NCI-H1048 (cell line): ENCODE results near the gene TNFAIP2.
"Not testable (repeated sequence)": the region's sequence is repeated elsewhere in the genome, so short reads cannot be mapped to it uniquely, and the experiment has no call there.

ENCODE experiments used
- DNase-seq: peaks from one replicate; lab custom pipeline; 2025; lab: John Stamatoyannopoulos, UW

TNFAIP2 gene

DNA sequence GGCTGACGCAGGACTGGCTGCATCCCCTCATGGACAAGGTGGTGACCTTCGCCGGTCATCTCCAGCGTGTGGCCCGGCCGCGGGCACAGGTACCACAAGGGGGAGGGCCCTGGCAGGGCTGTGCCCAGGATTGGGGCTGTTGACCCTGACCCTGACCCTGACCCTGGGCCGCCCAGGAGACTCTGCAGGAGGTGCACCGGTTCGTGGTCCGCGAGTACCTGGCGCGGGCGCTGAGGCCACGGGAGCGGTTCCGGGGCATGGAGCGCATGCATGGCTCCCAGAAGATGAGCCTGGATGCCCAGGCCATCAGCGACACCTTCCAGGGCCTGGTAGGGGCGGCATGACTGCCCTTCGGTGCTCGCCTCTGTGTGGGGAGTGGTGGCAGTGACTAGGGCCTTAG is 15.8 kb upstream of the TNFAIP2 start:
- no peak for DNase-seq

DNA sequence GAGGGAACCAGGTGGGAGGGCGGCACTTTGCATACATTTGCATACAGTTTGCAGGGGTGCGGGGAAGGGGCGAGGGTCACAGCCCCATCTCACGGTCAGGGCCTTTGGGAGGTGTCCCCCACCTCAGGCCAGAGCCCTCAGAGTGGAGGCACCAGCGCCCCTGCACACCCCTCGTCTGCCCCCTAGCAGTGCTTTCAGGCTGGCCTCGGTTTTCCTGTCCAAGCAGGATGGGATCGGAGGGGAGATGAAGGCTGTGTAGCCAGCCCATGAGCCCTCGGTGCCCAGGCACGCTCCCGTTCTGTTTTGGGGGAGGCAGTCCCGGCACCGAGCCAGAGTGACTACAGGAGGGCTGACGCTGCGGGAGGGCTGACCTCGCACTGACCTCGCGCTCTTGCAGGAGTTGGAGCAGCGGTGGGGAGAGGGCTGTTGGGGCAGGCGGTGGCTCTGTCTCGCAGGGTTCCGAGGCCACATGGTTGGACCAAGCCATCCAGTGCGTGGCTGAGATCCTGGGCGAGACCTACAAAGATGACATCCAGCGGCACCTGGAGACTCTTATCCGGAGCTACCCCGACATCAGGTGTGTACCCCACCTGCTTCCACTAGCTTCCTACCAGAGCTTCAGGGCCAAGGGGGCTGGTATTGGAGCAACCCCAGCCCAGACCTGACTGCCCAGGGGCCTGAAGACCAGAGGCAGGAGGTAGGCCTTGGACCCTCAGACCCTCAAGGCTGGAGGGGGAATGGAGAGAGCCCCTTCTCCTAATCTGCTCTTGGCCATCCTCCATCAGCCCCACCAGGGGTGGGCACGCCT is 15.1 kb upstream of the TNFAIP2 start:
- DNase-seq = no peak

DNA sequence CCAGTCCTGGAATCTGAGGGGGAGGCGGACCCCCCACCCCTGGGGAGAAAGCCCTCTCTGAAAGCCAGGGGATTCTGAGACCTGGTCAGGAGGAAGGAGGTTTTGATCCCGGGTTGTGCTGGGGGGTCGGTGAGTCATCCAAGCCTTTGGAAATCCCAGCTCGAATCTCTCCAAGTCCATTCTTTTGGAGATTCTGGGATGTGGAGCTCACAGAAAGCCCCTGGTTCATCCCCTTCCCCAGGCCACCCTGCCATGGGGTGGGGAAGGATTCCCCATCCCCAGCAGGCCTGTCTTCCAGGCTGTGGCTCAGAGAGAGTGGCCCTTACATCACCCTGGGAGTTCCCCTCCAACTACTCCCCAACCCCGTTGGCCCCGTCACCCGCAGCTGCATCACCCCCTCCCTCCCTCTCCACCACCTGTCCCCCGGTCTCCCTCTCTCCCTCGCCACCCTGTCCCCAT is 14.5 kb upstream of the TNFAIP2 start:
- DNase-seq = no peak

DNA sequence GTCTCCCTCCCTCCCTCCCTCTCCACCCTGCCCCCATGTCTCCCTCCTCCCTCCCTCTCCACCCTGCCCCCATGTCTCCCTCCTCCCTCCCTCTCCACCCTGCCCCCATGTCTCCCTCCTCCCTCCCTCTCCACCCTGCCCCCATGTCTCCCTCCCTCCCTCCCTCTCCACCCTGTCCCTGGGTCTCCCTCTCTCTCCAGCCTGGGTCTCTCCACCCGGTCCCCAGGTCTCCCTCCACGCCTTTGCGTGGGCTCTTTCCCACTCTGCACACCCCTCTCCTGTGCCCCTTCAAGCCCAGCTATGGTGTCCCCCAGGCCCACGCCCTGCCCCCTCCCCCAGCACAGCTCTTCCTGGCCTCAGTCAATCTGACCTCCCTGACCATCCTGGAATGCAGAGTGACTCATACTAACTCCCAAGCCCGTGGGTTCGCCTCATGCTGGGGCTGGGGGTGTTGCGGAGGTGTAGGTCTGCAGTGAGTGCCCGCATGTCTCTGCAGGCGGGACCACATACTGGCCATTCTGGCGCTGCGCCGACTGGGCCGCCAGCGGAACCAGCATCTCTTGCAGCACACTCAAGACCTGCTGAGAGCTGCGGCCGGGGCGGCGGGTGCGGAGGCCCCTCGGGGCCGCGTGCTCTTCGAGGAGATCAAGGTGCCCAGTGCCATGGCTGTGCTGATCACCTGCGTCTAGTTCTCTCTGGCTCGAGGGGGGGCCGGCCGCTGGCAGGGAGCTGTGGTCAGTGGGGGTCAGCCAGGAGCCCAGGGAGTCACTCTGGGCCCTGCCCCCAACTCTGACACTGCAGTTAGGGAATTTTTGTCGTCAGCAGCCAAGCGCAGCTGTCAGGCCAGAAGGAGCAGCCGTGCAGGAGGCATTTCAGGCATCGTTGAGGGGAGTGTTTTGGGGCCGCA is 13.5 kb upstream of the TNFAIP2 start:
- no peak for DNase-seq

DNA sequence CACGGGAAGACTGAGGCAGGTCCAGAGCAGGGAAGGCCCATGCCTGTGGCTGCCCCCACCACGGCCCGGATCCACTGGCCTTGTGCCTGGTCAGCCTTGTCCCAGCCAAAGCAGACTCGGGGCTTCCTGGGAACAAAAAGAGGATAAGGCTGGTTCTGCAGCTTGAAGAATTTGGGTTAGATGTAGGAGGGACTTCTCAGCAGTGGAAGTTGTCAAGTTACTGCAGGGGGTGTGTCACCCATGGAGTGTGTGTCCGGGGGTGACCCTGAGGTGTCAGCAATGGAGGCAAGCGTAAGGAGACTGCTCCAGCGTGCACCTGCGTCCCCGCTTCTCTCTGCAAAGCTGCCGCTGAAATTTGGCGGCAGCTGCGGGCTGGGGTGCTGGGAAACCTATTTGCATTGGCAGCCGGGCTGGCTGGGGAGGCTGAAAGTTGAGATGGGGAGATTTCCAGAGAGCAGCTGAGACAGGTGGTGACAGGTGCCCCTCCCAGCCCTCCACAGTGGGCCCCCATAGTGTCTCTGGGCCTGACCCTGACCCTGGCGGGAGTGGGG is 12.5 kb upstream of the TNFAIP2 start:
- DNase-seq = peak; percentile 52

DNA sequence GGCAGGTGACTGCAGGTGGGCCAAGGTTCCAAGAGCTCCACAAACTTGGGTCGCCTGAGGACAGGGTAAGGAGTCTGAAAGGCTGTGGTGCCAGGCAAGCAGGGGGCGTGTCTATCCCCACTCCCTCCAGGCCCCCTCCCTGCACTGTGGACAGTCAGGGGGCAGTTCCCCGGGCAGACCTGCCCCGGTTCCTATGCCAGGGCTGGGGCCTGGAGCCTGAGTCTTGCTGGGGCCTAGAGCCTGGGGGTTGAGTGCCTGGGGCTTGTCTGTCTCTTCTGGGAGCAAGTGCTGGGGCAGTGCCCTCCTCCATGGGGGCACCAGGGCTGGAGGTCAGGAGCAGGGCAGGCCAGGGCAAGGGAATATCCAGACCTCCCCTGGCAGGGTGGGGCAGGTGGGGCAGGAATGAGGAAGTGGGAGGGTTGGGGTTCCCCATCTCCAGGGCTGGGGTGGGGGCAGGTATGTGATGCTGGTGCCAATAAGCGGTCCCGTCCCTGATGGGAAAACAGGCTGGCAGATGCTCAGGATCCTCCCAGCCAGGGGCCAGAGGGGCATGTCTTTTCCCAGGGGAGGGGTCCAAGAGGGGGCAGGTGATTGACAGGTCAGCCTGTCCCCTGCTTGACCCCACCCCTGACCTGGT is 11.9 kb upstream of the TNFAIP2 start:
- DNase-seq = no peak

DNA sequence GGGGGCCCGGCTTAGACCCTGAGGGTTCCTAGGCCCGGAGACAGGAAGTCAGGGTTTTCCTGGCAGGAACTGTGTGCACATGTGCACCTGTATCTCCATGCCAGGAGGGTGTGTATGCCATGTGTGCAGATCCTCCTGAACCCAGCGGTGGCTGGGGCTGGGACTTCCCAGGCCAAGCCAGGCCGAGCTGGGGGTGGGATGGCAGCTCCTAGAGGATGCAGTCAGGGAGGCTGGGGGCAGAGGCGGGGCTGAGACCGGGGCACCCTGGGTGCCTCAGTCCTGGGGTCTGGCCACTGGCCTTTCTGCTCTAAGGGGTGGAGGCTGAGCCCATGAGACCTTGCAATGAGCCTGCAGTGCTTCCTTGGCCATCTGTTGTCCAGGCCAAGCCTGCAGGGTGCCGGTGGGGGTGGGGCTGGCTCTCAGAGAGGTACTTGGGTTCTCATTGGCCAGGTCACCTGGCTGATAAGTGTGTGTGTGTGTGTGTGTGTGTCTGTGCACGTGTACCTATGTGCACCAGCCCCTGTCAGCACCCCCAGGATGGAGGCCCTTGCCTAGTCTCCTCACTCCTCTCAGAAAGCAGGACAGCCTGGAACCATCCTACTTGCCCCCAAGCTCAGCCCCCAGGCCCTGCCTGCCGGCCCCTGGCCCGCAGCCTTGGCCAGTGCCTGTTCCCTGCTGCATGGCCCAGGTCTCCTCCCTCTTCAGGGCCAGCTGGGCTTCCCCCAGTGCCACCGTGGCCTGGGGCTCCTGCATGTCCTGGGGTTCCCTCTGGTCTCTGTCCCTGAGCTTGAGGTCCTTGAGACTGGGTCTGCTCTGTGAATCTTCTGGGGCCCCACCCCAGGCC is 10.6 kb upstream of the TNFAIP2 start:
- DNase-seq = no peak

DNA sequence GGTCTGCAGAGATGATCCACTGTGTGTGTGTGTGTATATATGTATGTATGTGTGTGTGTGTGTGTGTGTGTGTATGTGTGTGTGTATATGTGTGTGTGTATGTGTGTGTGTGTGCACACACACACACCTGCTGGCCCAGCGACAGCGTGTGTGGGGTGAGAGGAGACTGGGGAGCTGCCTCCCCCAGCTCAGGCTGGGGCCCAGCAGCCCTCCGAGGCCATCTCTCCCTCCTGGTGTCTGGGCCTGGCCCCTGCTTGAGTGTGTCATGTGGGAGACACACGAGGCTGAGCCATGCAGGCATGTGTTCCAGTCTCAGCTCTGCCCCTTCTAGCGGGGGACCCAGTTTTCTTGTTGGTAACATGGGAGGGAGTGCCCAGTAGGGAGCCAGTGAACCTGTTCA is 10.0 kb upstream of the TNFAIP2 start:
- no peak for DNase-seq

DNA sequence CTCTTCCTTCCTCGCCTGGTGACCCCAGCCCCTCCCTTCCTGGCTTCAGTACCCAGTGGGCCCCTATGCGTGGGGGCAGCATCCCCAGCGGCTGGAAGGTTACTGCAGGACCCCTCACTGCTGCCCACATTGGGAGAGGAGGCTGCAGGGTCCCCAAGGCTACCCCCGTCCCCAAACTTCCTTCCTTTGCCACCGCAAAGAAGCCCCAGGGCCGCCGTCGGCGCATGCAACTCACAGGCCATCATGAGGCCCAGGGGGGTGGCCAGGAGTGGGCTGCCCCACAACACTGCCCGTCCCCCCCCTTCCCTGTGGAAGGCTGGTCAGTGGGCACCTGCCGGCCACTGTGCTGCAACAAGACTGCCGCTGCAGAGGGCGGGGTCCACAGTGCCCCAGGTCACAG is 9.5 kb upstream of the TNFAIP2 start:
- DNase-seq = no peak

DNA sequence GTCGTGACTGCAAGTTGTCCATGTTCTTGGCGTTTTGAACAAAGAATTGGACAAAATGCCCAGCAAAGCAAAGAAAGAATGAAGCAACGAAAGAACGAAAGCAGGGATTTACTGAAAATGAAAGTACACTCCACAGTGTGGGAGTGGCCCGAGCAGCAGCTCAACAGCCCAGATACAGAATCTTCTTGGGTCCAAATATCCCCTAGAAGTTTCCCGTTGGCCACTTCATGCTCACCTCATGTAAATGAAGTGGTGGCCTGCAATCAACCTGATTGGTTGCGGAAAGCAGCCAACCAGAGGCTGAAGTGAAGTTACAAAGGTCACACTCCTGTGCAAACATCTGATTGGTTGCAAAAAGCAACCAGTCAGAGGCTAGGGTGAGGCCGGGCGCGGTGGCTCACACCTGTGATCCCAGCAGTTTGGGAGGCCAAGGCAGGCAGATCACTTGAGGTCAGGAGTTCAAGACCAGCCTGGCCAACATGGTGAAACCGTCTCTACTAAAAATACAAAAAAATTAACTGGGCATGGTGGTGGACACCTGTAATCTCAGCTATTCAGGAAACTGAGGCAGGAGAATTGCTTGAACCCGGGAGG is 8.1 kb upstream of the TNFAIP2 start:
- not testable (repeated sequence) for DNase-seq

DNA sequence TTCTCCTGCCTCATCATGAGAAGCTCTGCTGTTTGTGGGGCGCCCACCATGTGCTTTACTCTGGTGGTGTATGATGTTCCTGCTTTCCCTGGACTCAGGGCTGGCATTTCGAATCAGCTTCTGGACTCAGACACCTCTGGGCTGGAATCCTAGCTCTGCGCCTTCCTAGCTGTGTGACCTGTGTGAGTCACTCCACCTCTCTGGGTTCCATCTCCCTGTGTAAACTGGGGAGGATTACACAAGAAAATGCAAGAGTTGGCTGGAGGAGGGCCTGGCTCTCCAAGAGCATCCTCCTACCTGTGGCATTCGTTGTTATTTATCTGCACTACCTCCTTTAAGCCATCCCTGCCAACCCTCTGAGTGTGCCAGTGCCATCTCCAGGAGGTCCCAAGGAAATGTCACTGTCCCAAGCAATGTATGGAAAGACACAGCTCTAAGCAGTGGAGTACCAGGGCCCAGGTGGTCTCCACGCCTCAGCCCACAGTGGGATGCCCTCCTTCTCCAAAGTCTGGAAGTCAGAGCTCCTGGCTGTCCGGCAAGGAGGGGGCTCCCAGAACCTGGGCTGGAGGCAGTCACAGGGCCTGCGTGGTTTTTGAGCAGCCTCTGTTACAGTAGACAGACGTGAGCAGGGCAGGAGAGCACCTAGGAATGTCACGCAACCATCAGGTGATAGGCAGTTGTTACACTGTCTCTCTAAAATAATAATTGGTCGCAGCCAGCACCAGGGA is 7.3 kb upstream of the TNFAIP2 start:
- no peak for DNase-seq

DNA sequence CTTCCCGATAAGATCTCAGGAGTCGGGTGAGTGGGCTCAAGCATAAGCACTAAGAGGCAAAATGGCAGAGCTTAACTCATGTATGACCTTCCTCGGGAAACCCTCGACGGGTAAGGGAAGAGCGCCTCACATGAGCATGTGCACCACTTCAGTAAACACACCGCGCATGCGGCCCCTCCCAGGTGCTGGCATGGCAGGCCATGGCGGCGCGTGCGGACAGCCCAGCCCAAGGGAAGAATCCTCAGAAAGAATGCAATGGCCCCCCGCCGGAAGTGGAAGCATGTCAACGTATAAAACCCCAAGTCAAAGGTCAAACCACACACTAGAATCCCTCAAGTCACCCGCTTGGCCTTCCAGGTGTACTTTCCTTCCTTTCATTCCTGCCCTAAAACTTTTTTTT is 6.6 kb upstream of the TNFAIP2 start:
- DNase-seq = no peak

DNA sequence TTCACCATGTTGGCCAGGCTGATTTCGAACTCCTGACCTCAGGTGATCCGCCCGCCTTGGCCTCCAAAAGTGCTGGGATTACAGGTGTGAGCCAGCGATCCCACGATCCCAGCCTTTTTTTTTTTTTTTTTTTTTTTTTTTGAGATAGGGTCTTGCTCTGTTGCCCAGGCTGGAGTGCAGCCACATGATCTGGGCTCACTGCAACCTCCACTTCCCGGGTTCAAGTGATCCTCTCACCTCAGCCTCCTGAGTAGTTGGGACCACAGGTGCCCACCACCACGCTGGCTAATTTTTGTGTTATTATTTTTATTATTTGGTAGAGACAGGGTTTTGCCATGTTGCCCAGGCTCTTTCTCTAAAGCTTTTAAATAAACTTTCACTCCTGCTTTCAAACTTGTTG is 5.8 kb upstream of the TNFAIP2 start:
- not testable (repeated sequence) for DNase-seq

DNA sequence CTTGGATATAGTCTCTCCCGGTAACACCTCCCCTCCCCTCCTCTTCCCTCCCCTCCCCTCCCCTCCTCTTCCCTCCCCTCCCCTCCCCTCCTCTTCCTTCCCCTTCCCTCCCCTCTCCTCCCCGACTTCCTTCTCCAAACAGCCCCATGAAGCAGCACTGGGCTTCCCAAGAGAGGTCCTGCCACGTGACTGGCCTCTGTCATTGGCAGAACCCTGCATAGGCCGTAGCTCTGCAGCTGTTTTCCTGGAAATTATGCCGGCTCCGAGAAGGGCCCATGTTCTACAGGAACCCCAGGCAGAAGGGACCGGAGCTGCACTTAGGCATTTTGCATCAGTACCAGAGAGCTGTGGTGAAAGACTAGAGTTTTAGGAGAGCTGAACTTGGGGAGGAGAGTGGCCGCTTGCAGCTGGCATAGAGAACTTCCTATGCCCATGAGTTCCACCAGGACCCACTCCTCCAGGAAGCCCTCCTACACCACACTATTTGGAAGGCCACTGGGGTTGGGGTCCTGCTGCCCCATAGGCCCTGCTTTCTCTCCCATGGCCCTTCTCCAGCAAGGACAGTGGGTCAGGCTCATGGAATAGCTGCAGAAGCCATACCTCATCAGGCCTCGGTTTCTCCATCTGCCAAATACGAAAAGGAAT is 5.1 kb upstream of the TNFAIP2 start:
- no peak for DNase-seq

DNA sequence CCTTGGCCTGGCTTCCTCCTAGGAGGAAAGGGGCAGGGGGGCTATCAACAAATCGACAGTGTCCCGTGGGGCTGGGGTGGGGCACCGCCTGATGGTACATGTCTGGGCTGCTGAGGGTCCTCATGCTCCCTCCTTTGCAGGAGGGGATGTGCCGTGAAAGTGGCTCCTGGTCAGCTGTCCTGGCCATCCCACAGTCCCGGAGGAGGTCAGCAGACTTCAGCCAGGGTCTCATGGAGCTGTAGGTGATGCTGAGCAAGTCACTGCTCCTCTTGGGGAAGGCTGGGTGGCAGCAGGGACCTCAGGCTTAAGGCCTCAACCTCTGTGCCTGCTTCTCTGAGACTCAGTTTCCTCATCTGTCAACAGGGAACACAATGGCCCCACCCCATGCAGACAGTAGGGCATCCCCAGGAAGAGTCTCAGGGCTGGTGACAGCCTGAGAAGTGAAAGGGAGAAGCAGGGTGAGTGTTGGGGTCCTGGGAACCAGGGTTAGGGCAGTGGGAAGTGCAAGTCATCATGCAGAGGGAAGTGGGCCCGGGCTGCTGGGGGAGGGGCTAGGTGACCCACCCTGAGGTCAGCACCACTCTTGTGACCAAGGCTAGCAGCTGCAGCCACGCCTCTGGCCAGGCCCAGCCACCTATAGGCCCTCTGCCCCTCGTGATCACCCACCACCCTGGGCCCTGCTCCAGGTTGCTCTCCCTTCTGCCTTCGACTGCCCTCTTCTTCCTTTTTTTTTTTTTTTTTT is 4.4 kb upstream of the TNFAIP2 start:
- no peak for DNase-seq

DNA sequence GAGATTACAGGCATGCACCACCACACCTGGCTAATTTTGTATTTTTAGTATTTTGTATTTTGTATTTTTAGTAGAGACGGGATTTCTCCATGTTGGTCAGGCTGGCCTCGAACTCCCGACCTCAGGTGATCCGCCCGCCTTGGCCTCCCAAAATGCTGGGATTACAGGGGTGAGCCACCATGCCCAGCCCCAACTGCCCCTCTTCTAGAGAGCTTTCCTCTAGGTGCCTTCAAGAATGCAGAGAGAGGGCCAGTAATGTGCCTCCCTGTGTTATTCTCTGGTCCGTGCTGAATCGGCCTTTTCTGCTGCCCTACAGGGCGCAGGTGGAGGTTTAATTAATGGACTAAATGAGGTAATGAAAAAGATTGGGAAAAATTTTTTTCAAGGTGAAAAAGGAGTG is 3.7 kb upstream of the TNFAIP2 start:
- not testable (repeated sequence) for DNase-seq

DNA sequence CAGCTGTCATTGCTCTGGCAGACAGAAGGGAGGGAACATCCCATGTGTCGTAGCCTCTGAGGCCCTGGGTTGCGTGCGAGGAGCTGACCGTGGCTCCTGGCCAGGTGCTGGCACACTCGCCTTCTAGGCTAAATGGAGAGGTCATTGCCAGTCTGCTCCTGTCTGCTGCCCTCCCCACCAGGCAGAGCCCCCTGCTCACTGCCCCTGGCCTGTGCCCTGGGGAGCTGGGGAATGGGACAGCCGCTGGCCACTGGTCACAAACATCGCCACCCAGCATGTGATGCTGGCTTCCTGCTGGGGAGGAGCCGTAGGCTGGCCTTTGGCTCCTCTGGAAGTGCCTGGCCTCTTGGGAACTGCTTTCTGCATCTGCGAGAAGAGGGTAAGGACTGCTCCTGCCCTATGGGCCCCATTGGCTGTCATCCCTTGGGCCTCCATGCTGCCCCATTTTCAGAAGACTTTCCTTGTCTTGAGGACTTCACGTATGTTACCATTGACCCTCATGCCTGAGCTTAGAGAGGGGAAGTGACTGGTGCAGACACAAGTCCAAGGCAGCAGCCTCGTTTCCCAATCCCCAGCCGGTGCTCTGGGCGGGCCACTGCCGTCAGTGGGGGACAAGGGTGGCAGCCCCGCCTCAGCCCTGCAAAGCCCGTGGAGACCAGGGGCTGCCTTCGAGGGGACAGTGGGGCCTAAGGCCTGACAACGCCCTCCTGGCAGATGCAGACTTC is 2.0 kb upstream of the TNFAIP2 start:
- DNase-seq = no peak

DNA sequence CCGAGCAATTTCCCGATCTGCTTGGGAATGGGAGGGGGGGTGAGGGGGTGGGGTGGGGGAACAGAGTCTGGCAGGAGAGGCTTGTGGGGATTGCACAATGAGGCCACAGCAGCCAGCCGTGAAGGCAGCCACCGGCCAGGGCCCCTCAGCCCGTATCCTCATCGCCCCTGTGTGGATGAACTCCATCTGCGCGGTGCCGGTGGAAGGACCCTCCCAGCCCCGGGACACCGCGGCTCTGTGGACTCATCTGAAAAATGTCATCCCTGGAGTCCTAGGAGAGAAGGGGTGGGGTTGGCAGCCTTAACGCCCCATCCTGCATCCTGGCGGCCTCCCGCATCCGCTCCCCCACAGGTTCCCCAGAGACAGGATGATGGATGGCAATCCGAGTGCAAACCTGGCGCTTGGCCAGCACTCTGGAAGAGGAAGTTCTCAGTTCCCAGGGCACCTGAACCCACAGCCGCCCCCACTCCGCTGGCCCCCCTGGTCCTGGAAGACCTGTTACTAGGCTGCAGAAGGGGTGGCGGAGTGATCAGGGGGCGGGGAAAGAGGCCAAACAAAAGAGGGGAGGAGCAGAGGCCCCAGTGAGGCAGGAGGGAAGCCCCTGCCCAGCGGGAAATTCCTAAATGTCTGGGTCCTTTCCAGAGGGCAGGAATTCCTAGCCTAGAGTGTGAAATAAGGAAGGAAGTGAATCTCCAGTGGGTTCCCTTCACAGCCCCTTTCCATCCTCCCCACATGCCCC is 1.2 kb upstream of the TNFAIP2 start:
- peak; percentile 54 for DNase-seq
